Colonic mucosa (tissue), 4 donors: ENCODE results near the gene SMIM36. TPM values are rescaled to one million over a fixed set of nuclear protein-coding genes. Genes with fewer than 3 reads are reported as not detected.
"Not testable (repeated sequence)": the region's sequence is repeated elsewhere in the genome, so short reads cannot be mapped to it uniquely, and the experiment has no call there.

Experiments
- DNase-seq: peaks from one replicate; pipeline ENCODE4 v3.0.0-alpha.2; 2020
- H3K27ac ChIP-seq: fragments of 200-600 bp; one replicate; pipeline ENCODE4 v1.8.0; 2021
- H3K27me3 ChIP-seq: fragments of 200-600 bp; one replicate; pipeline ENCODE4 v1.8.0; 2021
- H3K36me3 ChIP-seq: fragments of 200-600 bp; one replicate; pipeline ENCODE4 v1.8.0; 2021
- H3K4me1 ChIP-seq: fragments of 200-600 bp; one replicate; pipeline ENCODE4 v1.8.0; 2021; ENCODE audit warnings: mild to moderate bottlenecking
- H3K4me3 ChIP-seq: fragments of 200-600 bp; one replicate; pipeline ENCODE4 v1.8.0; 2021
- H3K9ac ChIP-seq, 2 donors: one replicate each; pipeline ENCODE4 v1.7.0; 2013; ENCODE audit warnings: control low read depth in 2 of 2, low read depth in 2 of 2, low read length in 2 of 2
- H3K9me3 ChIP-seq: fragments of 200-600 bp; one replicate; pipeline ENCODE4 v1.8.0; 2021
- intact Hi-C: fragments of 100-400 bp; cut with DNase I; formaldehyde crosslinking; loops from one replicate; pipeline ENCODE4 v1.14.1; 2022
- total RNA-seq, 2 donors: library from RNA; stranded (reverse); fragmentation: NEBNext Ultra II Directional in 1 of 2; extraction: Animal tissue kit (Norgen Biotek cat#: 25700) in 1 of 2; gene quantifications; one replicate each; pipeline ENCODE4 v1.2.1, GENCODE V29; 2021
- TF ChIP-seq, protein P1 (sequence below): fragments of 200-600 bp; IDR thresholded peaks from one replicate; pipeline ENCODE4 v1.8.0; 2022; ENCODE audit warnings: antibody characterized with exemption, mild to moderate bottlenecking
- donor health status: healthy.
- donor health status: DM: no; HTN: no; CAD: no.
- donor health status: DM: no; HTN: no; CAD: no.

Gene SMIM36
- total RNA-seq, 2 donors from 2014 or later = not detected

DNA sequence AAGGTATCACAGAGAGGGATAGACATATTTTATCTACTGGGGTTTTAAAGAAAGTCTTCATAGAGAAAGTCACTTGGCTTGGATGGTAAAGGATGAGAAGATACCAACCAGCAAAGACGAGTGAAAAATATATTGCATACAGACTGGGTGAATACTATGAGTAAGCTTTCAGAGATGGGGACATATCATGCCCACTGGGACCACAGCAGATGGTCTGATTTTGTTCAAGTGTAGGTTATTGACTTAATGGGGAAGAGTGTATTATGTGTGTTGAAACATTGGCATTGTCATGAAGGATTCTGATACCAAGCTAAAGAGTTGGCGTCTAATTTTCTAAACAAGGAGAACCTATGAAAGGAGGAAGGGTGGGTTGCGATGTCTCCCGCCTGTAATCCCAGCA, 75.8 kb downstream of the SMIM36 start:
- H3K36me3 ChIP-seq = no peaks in the 10 kb centered on the region
- H3K9me3 ChIP-seq = no peaks in the 10 kb centered on the region
- no peak overlapping the region for H3K4me3 ChIP-seq
- H3K9ac ChIP-seq = no peak overlapping the region
- no peaks in the 10 kb centered on the region for H3K27me3 ChIP-seq
- peaks cover 8% of the 10 kb centered on the region for H3K4me1 ChIP-seq
- no peak overlapping the region for H3K27ac ChIP-seq
- intact Hi-C loops = no loop called here
- DNase-seq = no peak
- TF ChIP-seq, protein P1, sequence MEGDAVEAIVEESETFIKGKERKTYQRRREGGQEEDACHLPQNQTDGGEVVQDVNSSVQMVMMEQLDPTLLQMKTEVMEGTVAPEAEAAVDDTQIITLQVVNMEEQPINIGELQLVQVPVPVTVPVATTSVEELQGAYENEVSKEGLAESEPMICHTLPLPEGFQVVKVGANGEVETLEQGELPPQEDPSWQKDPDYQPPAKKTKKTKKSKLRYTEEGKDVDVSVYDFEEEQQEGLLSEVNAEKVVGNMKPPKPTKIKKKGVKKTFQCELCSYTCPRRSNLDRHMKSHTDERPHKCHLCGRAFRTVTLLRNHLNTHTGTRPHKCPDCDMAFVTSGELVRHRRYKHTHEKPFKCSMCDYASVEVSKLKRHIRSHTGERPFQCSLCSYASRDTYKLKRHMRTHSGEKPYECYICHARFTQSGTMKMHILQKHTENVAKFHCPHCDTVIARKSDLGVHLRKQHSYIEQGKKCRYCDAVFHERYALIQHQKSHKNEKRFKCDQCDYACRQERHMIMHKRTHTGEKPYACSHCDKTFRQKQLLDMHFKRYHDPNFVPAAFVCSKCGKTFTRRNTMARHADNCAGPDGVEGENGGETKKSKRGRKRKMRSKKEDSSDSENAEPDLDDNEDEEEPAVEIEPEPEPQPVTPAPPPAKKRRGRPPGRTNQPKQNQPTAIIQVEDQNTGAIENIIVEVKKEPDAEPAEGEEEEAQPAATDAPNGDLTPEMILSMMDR = no peak

DNA sequence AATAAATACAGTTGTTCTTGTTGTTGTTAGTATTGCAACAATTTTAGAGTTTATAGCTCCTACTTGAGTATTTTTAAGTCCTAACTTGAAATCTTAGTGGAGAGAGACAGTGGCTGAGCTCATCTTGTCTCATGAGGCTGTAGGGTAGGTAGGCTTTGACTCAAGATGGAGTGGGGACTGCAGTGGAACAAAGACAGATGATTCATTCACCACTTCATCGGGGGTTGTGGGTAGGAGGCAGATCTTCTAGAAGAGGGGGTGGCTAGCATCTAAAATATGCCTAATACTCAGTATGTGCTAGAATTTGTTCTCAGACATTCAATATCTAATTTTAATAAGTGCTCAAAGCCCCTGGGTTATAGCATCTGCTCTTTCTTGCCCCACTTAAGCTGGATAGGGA, 76.5 kb downstream of the SMIM36 start:
- no peak for DNase-seq
- Histone ChIP-seq H3K4me3 (no peak overlapping the region), H3K4me1 (peaks cover 8% of the 10 kb centered on the region), H3K27me3 (no peaks in the 10 kb centered on the region), H3K9ac (no peak overlapping the region), H3K9me3 (no peaks in the 10 kb centered on the region), H3K36me3 (no peaks in the 10 kb centered on the region), H3K27ac (no peak overlapping the region)
- TF ChIP-seq, protein P1 = no peak
- intact Hi-C loops = no loop called here

DNA sequence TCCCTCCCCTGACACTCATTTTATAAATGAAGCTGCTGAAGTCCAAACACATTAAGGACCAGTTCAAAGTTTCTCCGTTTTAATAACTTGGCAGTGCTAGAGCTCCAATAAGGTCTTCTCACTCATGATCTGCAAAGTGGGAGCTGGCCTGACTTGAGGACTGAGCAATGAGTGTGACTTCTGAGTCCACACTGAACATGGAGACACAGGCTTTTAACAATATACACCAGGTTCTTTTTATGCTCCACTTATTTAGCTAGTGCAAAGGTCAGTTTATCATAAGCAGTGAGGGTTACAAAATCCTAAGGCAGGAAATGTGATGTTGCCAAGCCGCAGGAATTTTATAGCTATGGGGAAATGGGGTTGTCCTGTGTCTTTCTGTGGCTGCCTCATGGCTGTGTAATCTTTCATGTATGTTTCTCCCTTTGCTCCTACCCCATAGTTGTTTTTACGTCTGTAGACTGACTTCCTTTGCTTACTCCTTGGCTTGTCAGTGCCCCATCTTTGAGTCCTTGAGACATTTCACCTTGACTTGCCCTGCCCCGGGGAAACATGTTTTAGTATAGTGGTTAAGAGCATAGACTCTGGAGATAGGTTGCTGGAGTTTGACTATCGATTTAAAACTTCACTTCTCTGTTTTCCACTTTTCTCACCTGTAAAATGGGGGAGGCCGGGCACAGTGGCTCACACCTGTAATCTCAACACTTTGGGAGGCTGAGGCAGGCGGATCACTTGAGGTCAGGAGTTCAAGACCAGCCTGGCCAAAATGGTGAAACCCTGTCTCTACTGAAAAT, 77.4 kb downstream of the SMIM36 start:
- peak; percentile 73 for DNase-seq
- no peaks in the 10 kb centered on the region for H3K36me3 ChIP-seq
- TF ChIP-seq, protein P1 = no peak
- H3K4me1 ChIP-seq = peaks cover 8% of the 10 kb centered on the region
- H3K27me3 ChIP-seq = no peaks in the 10 kb centered on the region
- no peaks in the 10 kb centered on the region for H3K9me3 ChIP-seq
- intact Hi-C loops = no loop called here
- peak overlapping the region; percentile 86 for H3K27ac ChIP-seq
- no peak overlapping the region for H3K9ac ChIP-seq
- no peak overlapping the region for H3K4me3 ChIP-seq

DNA sequence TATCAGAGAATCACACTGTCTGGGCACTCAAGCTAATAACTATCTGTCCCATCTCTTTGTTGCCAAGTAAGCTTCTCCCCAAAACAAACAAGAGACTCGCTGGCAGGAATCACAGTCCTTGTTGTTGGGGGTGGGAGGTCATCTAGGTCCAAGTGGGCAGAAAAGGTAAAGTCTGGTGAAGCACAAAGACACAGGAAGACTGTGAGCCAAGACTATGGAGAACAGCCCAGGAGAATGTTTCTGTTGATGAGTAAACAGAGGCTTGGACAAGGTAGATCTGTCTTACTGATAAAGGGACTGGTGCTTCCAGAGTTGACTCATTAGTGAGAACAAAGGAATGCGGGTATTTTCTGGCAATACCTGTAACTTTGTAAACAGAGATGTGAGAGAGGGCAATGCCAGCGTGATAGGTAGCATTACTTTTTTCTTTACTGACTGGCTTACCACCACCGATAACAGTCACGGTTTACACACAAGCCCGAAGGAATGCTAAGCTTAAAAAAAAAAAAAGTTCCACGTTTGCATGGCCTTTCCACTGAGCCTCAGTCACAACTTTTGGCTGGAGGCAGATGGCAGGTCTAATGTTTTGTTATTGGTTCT, 78.1 kb downstream of the SMIM36 start:
- intact Hi-C loops = no loop called here
- Histone ChIP-seq H3K27ac (peak overlapping the region; percentile 86), H3K27me3 (no peaks in the 10 kb centered on the region), H3K36me3 (no peaks in the 10 kb centered on the region), H3K4me1 (peaks cover 8% of the 10 kb centered on the region), H3K4me3 (no peak overlapping the region), H3K9me3 (no peaks in the 10 kb centered on the region), H3K9ac (peak overlapping the region in 1 of 2 donors; percentile 41)
- TF ChIP-seq, protein P1 = no peak
- DNase-seq = peak; percentile 39

DNA sequence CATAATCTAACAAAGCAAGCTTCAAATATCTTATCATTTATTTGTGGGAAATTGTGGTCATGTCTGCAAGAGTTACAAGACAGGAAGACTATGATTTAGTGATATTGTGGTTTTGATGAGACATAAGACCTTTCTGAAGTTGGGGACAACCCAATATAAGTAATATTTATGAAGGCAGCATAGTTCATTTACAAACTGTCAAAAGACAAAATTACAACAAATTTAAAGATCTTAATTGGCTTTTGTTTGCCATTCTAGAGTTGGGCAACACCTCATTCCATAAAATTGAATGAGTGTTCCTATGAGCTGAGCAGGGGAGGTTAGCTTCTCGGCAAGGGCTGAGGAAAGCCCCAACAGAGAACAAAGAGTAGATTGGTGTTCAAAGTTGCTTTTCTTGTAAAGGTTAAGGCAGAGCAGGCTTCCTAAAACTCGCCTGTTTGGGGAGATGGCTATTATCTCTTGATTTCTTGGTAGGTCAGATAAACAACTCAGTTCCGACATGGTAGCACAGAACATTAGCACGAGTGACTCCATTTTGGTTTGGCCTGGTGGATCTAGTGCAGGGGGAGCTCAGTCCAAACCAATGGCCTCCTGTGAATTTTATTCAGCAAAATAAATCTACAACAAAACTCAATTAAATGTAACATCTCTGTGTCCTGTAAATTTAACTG, 78.8 kb downstream of the SMIM36 start:
- no peak overlapping the region for H3K4me3 ChIP-seq
- no peak for DNase-seq
- H3K27ac ChIP-seq = peak overlapping the region; percentile 86
- peak overlapping the region in 1 of 2 donors; percentile 41 for H3K9ac ChIP-seq
- H3K9me3 ChIP-seq = no peaks in the 10 kb centered on the region
- no peaks in the 10 kb centered on the region for H3K36me3 ChIP-seq
- TF ChIP-seq, protein P1 = no peak
- intact Hi-C loops = no loop called here
- no peaks in the 10 kb centered on the region for H3K27me3 ChIP-seq
- H3K4me1 ChIP-seq = peaks cover 8% of the 10 kb centered on the region

DNA sequence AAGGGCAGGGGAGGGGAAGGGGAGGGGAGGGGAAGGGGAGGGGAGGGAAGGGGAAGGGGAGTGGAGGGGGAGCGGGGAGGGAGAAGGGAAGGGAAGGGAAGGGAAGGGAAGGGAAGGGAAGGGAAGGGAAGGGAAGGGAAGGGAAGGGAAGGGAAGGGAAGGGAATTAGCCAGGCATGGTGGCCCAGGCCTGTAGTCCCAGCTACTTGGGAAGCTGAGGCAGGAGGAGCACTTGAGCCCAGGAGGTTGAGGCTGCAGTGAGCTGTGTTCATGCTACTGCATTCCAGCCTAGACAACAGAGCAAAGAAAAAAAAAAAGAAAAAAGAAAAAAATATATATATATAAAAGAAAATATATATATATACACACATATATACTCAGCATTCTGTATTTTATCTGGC, 79.3 kb downstream of the SMIM36 start:
- H3K4me3 ChIP-seq, intact Hi-C loops, H3K9me3 ChIP-seq, DNase-seq, H3K27me3 ChIP-seq, H3K27ac ChIP-seq, H3K36me3 ChIP-seq, H3K4me1 ChIP-seq, H3K9ac ChIP-seq: not testable (repeated sequence)
